GM12878 (cell line): ENCODE data around the gene ZNF526. TPM values are rescaled to one million over a fixed set of nuclear protein-coding genes. Genes with fewer than 3 reads are reported as not detected.

ENCODE experiments used
- BMI1 ChIP-seq: fragments of 450-650 bp; IDR thresholded peaks from 2 replicates; pipeline ENCODE4 v1.6.1; 2016; ENCODE audit warnings: mild to moderate bottlenecking, moderate library complexity, borderline replicate concordance
- CREM ChIP-seq: IDR thresholded peaks from 2 replicates; pipeline ENCODE4 v1.6.1; 2014; ENCODE audit warnings: antibody characterized with exemption, low read depth
- GATAD2B ChIP-seq: fragments of 450-650 bp; conservative IDR thresholded peaks from 2 replicates; pipeline ENCODE4 v1.6.1; 2017; ENCODE audit warnings: low read depth, mild to moderate bottlenecking, moderate library complexity
- HCFC1 ChIP-seq: fragments of 150-350 bp; IDR thresholded peaks from 2 replicates; pipeline ENCODE4 v1.6.1; 2014; ENCODE audit warnings: low read length
- HDGF ChIP-seq: fragments of 450-650 bp; IDR thresholded peaks from 2 replicates; pipeline ENCODE4 v1.6.1; 2016; ENCODE audit warnings: antibody characterized with exemption
- IKZF1 ChIP-seq: fragments of 450-650 bp; conservative IDR thresholded peaks from 2 replicates; pipeline ENCODE4 v1.6.1; 2017; ENCODE audit warnings: antibody characterized with exemption, mild to moderate bottlenecking
- NFYB ChIP-seq: IDR thresholded peaks from 2 replicates; pipeline ENCODE4 v1.6.1; 2011; ENCODE audit warnings: low read depth, mild to moderate bottlenecking, low read length, improper control_type of control experiment, moderate library complexity; ENCODE audit not compliant: insufficient read depth
- NR2F1 ChIP-seq: fragments of 450-650 bp; conservative IDR thresholded peaks from 2 replicates; pipeline ENCODE4 v1.6.1; 2017; ENCODE audit warnings: mild to moderate bottlenecking
- PKNOX1 ChIP-seq: fragments of 450-650 bp; IDR thresholded peaks from 2 replicates; pipeline ENCODE4 v1.6.1; 2016; ENCODE audit warnings: mild to moderate bottlenecking
- POLR2AphosphoS5 ChIP-seq: IDR thresholded peaks from 2 replicates; pipeline ENCODE4 v1.6.1; 2011; ENCODE audit warnings: mild to moderate bottlenecking, low read length, inconsistent platforms
- SPI1 ChIP-seq: IDR thresholded peaks from 2 replicates; pipeline ENCODE4 v1.6.1; 2011; ENCODE audit warnings: low read depth, mild to moderate bottlenecking, low read length, moderate library complexity, borderline replicate concordance; ENCODE audit not compliant: insufficient read depth
- TAF1 ChIP-seq: IDR thresholded peaks from 2 replicates; pipeline ENCODE4 v1.6.1; 2011; ENCODE audit warnings: mild to moderate bottlenecking, low read depth, low read length, borderline replicate concordance
- ZBTB40 ChIP-seq: fragments of 450-650 bp; IDR thresholded peaks from 2 replicates; pipeline ENCODE4 v1.6.1; 2016; ENCODE audit warnings: mild to moderate bottlenecking, moderate library complexity, borderline replicate concordance
- ZNF217 ChIP-seq: fragments of 450-650 bp; IDR thresholded peaks from 2 replicates; pipeline ENCODE4 v1.6.1; 2017; ENCODE audit warnings: antibody characterized with exemption, mild to moderate bottlenecking
- polyA plus RNA-seq, 11 experiments: library from polyadenylated mRNA; depleted of rRNA in 4 of 11; unstranded in 6 of 11; stranded (reverse) in 5 of 11; fragments of >200 nt; fragmentation: Nextera tagmentation in 4 of 11; fragmentation: Illumina TruSeq in 1 of 11; extraction: Ambion mirVana in 4 of 11; extraction: Trizol in 1 of 11; gene quantifications; 1 replicate in 1 of 11; 2 replicates in 10 of 11; pipeline versions ENCODE4 v1.2.1 to v1.2.3, GENCODE V29; 2011 to 2016; ENCODE audit warnings: inconsistent platforms in 2 of 11, missing spikeins in 2 of 11, low read depth in 1 of 11
- total RNA-seq, 4 experiments: library from RNA; depleted of rRNA in 3 of 4; stranded (reverse); fragments of >200 nt in 3 of 4; fragmentation: Illumina TruSeq in 1 of 4; extraction: Trizol in 1 of 4; gene quantifications; 2 replicates each; pipeline versions ENCODE4 v1.2.1 to v1.2.3, GENCODE V29; 2013 to 2021
- TF ChIP-seq, protein P1 (sequence below): fragments of 450-650 bp; IDR thresholded peaks from 2 replicates; pipeline ENCODE4 v1.6.1; 2018; ENCODE audit warnings: borderline replicate concordance, mild to moderate bottlenecking; ENCODE audit not compliant: partially characterized antibody
- TF ChIP-seq, protein P2 (sequence below): fragments of 450-650 bp; IDR thresholded peaks from 2 replicates; pipeline ENCODE4 v1.6.1; 2017; ENCODE audit warnings: mild to moderate bottlenecking, low read depth, inconsistent platforms; ENCODE audit not compliant: poor library complexity, severe bottlenecking
- TF ChIP-seq, protein P3 (sequence below), 3 experiments: IDR thresholded peaks in 2 of 3; conservative IDR thresholded peaks in 1 of 3; 2 replicates each; pipeline ENCODE4 v1.5.1; 2011; ENCODE audit warnings: low read depth in 3 of 3, low read length in 3 of 3, mild to moderate bottlenecking in 3 of 3, control low read depth in 2 of 3, moderate library complexity in 2 of 3, inconsistent platforms in 1 of 3, mixed read lengths in 1 of 3; ENCODE audit not compliant: control insufficient read depth in 2 of 3, insufficient read depth in 1 of 3; ENCODE audit errors: extremely low read depth in 1 of 3

ZNF526 gene
- total and polyA plus RNA-seq, 10 of the 15 experiments (the other 5 are each of a cell fraction or from before 2014, with no cell fraction given), result 1.8 to 18.3 (median 5.5) TPM

DNA sequence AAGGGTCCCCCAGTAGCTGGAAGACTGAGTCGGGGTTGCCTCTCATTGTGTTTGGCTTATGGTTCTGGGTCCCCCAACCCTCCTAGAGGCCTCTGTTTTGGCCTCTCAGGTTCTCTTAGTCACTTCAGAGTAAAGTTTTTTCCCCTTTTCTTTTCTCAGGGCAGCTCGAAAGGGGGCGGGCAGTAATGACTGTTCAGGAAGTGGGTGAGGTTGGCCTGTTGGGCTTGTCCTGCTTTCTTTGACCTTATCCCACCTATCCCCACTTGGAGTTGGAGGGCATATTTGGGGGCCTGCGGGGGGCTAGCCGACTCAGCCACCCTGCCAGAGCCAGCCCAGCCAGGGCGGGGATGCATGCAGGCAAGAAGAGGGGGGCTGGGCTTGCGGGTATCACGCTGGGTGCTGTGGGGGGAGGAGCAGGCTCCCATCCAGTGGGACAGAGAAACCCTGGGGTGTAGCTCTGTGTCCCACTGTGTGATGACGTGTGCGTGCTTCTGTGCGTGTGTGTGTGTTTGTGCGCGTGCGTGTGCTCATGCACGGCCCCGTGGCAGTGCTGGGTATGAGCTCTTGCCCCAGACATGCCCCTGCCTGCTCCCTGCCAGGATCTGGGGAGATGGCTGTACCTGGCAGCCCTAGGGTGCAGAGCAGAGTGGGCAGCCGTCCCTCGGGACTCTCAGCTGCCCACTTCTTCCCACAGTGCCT, 50.4 kb downstream of the ZNF526 start (continued):
- TF ChIP-seq, protein P1, sequence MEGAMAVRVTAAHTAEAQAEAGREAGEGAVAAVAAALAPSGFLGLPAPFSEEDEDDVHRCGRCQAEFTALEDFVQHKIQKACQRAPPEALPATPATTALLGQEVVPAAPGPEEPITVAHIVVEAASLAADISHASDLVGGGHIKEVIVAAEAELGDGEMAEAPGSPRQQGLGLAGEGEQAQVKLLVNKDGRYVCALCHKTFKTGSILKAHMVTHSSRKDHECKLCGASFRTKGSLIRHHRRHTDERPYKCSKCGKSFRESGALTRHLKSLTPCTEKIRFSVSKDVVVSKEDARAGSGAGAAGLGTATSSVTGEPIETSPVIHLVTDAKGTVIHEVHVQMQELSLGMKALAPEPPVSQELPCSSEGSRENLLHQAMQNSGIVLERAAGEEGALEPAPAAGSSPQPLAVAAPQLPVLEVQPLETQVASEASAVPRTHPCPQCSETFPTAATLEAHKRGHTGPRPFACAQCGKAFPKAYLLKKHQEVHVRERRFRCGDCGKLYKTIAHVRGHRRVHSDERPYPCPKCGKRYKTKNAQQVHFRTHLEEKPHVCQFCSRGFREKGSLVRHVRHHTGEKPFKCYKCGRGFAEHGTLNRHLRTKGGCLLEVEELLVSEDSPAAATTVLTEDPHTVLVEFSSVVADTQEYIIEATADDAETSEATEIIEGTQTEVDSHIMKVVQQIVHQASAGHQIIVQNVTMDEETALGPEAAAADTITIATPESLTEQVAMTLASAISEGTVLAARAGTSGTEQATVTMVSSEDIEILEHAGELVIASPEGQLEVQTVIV, result peak; percentile 34
- TF ChIP-seq ZBTB40 (peak; percentile 42; the same call in 1 of the 2 replicates), CREM (peak; percentile 52), SPI1 (no peak), NR2F1 (peak; percentile 51; the same call in 1 of the 2 replicates), HDGF (peak; percentile 82; the same call in 1 of the 2 replicates), BMI1 (no peak), HCFC1 (no peak), NFYB (no peak), IKZF1 (peak; percentile 79), GATAD2B (peak; percentile 81), ZNF217 (no peak), PKNOX1 (peak; percentile 29; the same call in 1 of the 2 replicates), TAF1 (no peak), POLR2AphosphoS5 (peak; percentile 71)
- TF ChIP-seq, protein P2, sequence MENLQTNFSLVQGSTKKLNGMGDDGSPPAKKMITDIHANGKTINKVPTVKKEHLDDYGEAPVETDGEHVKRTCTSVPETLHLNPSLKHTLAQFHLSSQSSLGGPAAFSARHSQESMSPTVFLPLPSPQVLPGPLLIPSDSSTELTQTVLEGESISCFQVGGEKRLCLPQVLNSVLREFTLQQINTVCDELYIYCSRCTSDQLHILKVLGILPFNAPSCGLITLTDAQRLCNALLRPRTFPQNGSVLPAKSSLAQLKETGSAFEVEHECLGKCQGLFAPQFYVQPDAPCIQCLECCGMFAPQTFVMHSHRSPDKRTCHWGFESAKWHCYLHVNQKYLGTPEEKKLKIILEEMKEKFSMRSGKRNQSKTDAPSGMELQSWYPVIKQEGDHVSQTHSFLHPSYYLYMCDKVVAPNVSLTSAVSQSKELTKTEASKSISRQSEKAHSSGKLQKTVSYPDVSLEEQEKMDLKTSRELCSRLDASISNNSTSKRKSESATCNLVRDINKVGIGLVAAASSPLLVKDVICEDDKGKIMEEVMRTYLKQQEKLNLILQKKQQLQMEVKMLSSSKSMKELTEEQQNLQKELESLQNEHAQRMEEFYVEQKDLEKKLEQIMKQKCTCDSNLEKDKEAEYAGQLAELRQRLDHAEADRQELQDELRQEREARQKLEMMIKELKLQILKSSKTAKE, result peak; percentile 38
- TF ChIP-seq, protein P3, sequence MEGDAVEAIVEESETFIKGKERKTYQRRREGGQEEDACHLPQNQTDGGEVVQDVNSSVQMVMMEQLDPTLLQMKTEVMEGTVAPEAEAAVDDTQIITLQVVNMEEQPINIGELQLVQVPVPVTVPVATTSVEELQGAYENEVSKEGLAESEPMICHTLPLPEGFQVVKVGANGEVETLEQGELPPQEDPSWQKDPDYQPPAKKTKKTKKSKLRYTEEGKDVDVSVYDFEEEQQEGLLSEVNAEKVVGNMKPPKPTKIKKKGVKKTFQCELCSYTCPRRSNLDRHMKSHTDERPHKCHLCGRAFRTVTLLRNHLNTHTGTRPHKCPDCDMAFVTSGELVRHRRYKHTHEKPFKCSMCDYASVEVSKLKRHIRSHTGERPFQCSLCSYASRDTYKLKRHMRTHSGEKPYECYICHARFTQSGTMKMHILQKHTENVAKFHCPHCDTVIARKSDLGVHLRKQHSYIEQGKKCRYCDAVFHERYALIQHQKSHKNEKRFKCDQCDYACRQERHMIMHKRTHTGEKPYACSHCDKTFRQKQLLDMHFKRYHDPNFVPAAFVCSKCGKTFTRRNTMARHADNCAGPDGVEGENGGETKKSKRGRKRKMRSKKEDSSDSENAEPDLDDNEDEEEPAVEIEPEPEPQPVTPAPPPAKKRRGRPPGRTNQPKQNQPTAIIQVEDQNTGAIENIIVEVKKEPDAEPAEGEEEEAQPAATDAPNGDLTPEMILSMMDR (IDR thresholded peaks at IDR 0.05 in 2 of 3, conservative IDR thresholded peaks at IDR 0.05 in 1 of 3; ENCODE audit: control insufficient read depth in 2 of 3, extremely low read depth in 1 of 3, insufficient read depth in 1 of 3, low read depth in 3 of 3, low read length in 3 of 3), result no peak
